Left lobe of liver (tissue), 2 donors: ENCODE data around the gene PNPT1. TPM values are rescaled to one million over a fixed set of nuclear protein-coding genes. Genes with fewer than 3 reads are reported as not detected.
"Not testable (repeated sequence)": the region's sequence is repeated elsewhere in the genome, so short reads cannot be mapped to it uniquely, and the experiment has no call there.

ENCODE experiments used
- ATAC-seq: fragments of 200-7000 bp; cut with Tn5 transposase; one replicate; pipeline ENCODE4 v1.9.1; 2020; ENCODE audit warnings: mild to moderate bottlenecking, moderate library complexity
- DNase-seq: peaks from one replicate; pipeline ENCODE4 v3.0.0-alpha.2; 2020; ENCODE audit warnings: low spot score
- total RNA-seq: library from RNA; stranded (reverse); gene quantifications from one replicate; pipeline ENCODE4 v1.2.1, GENCODE V29; 2021
- donor health status: DM: no; HTN: no; CAD: no; lungs with moderate emphysema.
- donor health status: DM: no; HTN: yes; CAD: no.

The PNPT1 gene
- 10.0 TPM for total RNA-seq

DNA sequence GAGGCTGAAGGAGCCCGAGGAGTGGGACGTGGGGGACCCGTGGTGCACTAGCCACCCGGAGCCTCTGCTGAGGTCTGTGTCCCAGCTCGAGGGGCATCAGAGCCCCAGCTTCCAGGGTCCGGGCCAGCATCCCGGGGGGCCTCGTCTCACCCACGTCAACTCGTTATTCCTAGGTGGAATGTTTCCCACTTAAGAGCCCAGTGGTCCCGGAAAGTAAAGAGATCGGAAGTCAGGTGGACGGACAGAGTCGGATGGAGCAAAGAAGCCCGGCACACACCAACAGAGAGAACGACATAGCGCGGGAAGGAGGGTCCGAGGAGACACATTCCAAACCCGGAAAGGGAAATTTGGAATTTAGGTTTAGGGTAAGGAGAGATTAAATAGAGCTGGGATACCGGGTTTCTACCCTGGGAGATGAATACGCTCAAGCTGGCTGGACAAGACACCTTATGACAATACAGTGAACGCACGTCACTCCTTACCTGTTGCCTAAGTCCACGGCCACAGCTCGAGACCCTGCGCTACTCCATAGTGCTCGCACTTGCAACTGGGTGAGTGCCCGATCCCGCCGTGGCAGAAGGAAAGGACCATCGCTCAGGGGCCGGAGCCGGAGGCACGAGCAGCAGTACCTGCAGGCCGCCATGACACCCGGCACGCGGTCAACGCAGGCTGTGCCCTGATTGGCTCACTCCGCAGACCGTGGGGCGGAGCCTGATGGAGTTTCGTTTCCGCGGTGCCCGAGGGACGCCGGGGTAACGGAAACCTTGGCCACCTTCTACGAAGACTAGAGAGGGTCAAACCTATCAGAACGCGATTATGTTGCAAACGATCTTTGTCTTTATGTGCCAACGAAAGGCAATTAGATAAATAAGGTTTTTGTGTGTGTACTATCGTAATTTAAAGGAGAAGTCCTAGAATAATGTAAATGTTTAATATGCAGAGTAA, at the start of gene PNPT1:
Gene PNPT1, minus strand, starts transcription at position 664 of the 945 bp plus-strand sequence. Its CDS starts 21 bp downstream, at position 643.
- peak; percentile 96 for DNase-seq
- peak; percentile 100 for ATAC-seq

DNA sequence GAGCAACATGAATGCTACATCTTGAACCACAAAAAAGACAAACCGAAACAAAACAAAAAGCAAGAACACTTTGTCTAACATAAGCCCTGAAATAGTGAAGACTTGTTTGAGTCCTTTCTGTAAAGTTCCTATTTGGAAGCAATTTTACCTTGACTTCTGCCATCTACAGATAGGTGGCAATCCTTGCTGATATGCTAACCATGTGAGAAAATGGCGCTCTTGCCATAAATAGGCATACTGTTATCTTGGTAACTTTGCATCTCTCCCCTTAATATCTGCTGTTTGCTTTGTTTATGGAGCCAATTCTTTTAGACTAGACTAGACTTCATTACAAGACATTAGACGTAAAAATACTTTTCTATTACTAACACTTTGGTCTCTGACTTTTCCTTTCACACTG, 49.4 kb upstream of the PNPT1 start:
- DNase-seq (no peak), ATAC-seq (no peak)

DNA sequence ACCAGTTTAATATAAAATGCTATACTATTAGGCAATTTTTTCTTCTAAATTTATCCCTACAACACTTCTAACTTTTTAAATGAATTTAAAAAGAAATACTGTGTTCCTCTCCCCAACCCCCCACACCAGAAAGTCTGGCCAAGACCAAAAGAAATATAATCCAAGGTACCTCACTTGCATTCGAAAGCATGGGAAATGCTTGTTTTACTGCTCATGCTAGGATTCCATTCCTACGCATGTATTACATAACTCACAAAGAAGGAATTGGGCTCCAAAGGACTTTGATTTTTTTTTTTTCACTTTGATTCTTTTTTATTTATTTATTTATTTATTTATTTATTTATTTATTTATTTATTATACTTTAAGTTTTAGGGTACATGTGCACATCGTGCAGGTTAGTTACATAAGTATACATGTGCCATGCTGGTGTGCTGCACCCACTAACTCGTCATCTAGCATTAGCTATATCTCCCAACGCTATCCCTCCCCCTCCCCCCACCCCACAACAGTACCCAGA, 42.4 kb upstream of the PNPT1 start:
- not testable (repeated sequence) for ATAC-seq, DNase-seq

DNA sequence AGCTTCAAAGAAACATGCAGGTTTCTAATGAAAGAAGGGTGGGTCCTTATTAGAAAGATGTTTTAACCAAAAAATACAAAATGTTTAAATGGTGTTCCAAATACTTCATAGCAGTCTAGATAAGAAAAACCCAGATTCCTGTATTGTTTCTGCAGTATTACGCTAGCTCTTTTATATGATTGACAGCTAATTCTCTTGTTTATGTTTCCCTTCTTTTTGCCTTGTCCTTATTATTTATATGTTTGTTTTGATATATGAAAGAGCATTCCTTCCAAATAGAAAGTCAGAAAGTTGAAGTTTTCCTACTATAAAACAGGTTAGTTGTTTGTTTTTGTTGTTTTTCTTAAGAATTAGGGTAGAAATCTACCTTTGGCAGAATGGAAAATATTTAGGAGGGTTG, 41.1 kb upstream of the PNPT1 start:
- no peak for ATAC-seq
- DNase-seq = no peak

DNA sequence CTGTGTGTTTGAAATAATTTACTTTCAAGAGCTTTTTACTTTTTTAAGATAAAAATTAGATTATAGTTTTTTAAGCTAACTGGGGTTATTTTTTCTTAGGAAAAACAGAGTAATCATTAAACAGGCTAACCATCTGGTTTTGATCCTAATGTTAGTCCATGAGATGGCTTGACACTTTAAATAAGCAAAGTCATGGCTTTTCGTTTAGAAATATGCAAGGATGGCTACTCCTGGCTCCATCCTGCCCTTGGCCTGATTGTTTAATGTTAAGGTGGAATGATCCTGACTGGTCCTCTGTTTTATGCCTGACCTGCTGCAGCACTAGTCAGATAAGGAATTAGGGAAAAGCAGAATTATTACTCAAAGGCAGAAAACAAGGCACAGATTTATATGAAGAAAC, 39.7 kb upstream of the PNPT1 start:
- ATAC-seq (no peak), DNase-seq (no peak)

DNA sequence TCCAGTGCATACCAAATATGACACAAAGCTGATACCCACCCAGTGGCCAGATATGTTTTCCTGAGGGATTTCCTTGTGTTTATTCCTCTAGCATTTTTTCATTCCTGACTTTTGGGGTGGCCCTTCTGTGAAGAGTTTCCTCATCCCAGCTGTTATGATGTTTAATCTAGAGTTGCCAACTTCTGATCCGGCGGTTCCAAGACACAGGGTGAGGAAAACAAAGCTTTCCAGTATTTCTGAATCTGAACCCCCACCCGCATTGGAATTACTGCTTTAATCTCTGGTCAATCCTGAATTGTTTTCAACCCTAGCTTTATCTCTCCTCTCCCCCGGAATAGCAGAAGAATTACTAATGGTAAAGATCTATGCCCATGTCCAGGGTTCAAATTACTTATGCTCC, 39.2 kb upstream of the PNPT1 start:
- no peak for DNase-seq
- ATAC-seq = no peak

DNA sequence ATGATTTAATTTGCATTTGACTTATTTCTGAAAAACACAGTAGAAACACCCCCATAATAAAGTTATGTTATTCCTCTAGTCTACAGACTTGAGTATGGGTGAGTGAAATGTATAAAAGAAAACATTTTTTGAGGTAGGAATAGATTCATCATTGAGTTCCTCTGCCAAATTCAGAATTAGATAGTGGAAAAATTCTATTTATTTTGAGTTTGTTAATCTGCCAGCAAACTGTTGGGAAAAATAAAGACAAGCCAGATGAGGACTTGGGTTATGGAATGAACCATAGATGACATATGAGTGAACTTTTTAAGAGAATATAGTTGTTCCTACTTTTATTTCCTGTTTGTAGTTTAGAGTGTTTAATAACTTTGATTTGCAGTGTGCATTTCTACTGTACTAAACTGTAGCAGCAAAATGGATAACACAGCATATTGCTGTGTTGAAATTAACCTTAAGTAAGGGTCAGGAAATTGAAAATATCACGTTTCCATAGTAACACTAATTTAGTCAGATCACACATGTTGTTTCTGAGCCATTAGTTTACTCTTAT, 35.6 kb upstream of the PNPT1 start:
- DNase-seq (no peak), ATAC-seq (no peak)

DNA sequence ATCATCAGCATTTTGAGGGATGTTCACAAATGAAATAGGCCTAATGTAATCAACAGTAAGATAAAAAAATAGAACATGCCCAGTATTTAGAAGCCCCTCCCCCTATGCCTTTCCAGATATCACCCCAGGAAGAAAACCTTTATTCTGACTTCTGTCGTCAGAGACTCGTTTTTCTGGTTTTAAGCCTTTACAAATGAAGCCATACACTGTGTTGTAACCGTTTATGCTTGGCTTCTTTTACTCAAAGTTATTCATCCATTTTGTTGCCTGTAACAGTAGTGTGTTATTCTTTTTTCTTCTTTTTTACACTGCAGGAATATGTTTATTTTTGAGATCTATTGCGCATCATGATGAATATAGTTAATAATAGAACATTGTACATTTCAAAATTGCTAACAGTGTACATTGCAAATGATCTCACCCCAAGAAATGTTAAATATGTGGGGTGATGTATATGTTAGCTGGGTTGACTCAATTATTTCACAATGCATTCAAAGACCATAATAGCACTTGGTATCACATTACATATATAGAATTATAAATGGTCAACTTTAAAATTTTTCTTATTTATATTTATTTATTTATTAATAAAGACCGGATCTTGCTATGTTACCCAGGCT, 28.1 kb upstream of the PNPT1 start:
- DNase-seq = no peak
- ATAC-seq = no peak

DNA sequence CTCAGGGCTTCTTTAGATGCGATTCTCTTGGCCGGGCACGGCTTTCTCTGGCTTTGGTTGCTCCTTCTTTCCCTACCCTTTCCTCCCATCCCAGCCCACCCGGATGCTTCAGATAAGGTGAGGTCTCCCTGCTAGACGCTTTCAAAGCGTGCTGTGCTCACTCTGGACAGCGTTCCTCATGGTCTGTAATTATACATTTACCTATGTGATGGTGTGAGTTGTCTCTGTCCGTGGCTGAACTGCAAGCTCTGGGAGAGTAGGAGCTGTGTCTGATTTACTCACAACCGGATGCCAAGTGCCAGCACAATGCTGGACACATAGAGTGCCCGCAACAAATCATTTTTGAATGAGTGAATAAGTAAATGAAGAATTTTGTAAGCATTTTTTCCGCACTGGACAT, 26.8 kb upstream of the PNPT1 start:
- no peak for DNase-seq

DNA sequence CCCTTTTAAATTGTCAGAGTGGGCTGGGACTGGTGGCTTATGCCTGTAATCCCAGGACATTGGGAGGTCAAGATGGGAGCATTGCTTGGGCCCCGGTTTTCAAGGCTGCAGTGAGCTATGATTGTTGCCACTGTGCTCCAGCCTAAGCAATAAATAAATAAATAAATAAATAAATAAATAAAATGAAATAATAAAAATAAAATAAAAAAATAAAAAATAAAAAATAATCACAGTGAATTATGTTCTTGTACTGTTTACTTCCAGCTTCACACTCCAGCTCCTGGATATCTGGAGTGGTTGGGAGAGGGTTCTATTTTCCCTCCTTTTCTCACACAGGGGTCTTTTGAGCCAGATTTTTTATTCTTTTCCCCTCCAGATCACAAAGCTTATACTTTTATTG, 26.2 kb upstream of the PNPT1 start:
- ATAC-seq = no peak
- DNase-seq = no peak

More for the DNA sequence above, 26.8 kb upstream of the PNPT1 start:
- ATAC-seq = no peak

DNA sequence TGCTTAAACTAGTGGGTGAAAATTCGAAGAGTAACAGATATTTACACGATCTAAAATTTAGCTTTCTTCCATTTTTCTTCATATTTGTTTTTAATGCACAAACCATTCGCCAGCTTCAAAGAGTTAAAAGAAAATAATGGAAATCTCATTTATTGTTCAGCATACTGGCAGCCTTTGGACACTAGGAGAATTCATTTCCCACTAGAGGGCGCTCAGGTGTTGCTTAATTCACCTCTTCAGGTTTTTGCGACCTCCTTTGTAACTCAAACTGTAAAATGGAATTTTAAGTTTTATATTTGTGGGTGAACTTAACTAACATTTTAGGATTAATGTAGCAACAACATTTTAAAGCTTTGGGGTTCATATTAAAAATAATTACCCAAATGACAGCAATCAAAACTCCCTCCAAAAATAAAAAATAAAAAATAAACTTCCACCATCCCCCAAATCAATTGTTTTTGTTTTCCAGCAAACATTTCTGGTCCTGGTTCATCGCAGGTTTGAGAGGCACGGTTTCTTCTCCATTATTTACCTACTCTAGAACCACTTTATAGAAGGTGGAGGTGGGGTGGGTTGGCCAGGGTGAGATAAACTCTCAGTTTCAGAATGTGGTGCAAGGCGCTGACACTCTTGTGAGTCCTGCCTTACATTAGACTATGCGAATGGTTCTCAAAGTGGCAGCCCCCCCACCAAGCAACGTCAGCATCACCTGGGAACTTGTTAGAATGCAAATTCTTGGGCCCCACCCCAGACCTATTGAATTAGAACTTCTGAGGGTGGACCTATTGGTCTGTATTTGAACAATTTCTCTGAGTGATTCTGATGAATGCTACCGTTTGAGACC, 24.7 kb upstream of the PNPT1 start:
- DNase-seq = no peak
- ATAC-seq = peak; percentile 78

DNA sequence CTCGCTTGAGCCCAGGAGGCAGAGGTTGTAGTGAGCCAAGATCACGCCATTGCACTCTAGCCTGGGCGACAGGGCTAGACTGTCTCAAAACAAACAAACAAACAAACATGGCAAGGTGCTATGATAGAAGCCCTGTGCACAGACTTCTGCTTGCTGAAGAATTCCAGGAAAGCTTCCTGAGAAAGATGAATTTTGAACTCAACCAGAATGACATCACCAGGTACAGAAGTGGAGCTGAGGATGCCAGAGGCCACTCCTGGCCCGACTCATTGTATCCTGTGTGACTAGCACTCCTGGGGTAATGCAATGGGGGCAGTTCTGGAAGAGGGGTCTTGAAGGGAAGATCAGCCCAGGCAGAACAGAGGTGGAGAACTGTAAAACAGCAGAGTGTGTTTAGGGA, 22.0 kb upstream of the PNPT1 start:
- ATAC-seq (no peak), DNase-seq (no peak)

DNA sequence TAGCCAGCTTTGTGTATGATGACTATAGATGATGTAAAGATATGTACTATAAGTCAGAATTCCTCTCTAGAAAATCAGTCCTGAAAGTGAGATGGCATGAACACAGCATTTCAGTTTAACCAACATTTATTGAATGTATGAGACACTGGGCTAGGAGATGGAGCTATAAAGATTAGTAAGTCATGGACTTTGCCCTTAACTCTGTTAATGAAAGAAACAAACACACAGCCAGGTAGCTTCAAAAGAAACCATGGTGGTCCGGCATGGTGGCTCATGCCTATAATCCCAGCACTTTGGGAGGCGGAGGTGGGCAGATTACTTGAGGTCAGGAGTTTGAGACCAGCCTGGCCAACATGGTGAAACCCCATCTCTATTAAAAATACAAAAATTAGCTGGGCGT, 21.5 kb upstream of the PNPT1 start:
- not testable (repeated sequence) for ATAC-seq, DNase-seq

DNA sequence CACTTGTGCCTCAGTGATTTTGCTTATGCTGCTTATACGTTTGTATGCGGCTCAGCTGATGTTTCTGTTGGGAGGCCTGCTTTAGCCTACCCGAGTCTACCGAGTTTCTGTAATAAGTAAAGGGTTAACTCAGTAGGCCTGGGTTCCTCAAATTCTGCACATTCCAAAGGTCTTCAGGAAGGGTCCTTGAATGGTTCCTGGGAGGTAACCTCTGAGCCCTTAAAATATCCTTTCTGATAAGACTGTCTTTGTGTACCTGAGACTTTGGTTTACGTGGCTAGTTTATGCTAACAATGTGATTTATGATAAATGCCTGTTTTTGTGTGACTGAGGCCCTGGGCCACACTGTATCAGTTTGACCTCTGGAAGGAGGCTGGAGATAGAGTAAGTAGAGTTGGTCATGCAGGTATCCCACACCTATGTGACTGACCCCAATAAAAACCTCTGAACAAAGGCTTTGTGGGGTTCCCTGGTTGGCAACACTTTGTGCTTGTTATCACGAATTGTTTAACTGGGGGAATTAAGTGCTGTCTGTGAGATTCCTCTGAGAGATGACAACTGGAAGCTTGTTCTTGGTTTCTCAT, 18.9 kb upstream of the PNPT1 start:
- DNase-seq (no peak), ATAC-seq (no peak)

DNA sequence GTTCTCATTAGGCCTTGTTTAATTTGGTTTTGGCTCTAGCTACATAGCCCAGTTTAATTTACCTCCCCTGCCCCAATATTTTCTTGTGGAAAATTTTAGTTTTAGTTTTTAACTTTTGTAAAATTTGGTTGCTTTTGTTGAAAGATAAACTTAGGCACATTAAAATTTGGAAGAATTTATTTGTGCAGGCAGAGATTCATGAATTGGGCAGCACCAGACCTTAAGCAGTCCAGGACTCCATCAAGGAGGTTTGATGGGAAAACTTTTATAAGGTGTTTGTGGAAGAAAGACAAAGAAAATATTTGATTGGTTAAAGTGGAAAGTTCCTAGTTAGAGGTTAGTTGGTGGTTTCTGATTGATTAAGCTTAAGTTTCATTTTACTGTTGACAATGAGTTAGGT, 16.4 kb upstream of the PNPT1 start:
- DNase-seq (no peak), ATAC-seq (no peak)

DNA sequence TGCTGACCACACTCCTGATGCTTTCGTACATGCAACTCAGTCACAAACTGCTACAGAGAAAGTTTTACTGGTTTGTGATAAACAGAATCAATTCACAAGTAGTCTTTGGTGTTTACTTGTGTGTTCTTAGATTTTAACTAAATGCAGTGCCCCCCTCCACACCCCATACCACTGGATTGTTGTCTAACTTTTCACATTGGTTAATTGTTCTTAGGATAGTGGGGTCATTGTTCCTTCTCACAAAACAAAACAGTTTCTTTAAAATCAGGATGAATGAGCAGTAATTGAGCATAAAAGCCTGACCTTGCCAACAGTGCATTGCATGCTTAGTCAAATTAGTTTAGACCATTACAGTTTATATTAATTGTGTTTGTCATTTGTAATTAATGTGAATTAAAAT, 14.1 kb upstream of the PNPT1 start:
- DNase-seq = no peak
- ATAC-seq = no peak

DNA sequence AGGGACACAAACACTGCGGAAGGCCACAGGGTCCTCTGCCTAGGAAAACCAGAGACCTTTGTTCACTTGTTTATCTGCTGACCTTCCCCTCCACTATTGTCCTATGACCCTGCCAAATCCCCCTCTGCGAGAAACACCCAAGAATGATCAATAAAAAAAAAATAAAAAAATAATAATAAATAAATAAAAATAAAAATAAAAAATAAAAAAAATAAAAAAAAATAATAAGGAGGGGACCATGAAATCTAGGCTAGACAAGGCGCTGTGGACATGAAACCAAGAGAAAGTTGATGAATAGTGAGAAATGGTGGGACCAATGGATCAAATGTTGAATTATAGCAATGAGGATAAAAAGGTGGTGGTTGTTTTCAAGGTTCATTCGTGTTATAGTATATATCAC, 12.6 kb upstream of the PNPT1 start:
- not testable (repeated sequence) for DNase-seq, ATAC-seq

DNA sequence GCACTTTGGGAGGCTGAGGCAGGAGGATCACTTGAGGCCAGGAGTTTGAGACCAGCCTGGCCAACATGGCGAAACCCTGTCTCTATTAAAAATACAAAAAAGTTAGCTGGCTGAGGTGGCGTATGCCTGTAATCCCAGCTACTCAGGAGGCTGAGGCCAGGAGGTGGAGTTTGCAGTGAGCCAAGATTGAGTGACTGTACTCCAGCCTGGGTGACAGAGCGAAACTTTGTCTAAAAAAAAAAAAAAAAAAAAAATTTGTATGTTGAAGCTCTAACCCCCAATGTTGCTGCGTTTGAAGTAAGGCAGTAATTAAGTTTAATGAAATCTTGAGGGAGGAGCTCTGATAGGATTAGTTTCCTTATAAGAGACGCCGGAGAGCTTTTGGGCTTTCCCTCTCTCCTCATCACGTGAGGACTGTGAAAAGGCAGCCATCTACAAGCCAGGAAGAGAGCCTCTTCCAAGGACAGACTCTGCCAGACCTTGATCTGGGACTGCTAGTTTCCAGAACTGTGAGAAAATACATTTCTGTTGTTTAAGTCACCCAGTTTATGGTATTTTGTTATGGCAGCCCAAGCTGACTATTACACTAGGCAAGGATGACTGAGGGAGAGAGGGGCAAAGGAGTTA, 11.5 kb upstream of the PNPT1 start:
- no peak for ATAC-seq
- no peak for DNase-seq

DNA sequence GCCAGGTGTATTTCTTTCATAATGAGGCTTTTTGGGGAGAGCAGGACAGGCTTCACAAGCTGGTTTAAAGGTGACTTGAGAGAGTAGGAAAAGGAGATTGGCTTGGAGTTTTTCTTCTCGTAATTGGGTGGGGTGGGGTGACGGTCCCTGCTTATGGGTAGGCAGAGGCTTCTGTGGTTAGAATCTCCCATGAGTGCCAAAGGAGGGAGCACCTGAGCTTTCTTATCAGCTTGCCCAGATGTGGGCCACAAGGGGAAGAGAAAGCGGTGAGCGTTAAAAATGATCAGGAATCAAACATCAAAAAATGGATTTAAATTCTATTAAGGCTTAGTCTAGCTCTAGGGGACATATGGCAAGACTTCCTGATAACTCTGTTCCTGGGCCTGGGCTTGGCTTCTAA, 9.7 kb upstream of the PNPT1 start:
- DNase-seq (no peak), ATAC-seq (no peak)

DNA sequence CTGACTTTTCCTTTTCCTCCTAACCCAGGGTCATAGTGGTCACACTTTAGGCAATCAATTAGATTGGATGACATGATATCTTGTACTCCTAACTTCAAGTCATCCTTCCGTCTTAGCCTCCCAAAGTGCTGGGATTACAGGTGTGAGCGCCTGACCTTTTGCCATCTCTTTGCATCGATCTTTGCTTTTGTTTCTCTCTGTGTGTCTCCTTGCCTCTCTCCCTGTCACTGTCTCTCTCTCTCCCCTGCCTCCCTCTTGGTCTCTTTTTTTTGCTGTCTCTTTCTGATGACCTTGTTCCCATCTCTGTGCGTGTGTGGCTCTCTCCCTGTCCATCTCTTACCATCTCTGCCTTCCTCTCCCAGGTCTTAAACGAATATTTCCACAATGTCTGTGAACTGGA, 904 bp downstream of the PNPT1 start:
- not testable (repeated sequence) for ATAC-seq, DNase-seq
